CD14-positive monocyte (primary cell): ENCODE data around the gene RHOC. TPM values are rescaled to one million over a fixed set of nuclear protein-coding genes. Genes with fewer than 3 reads are reported as not detected.

ENCODE experiments used
- DNase-seq, 3 donors: peaks; one replicate each; pipeline ENCODE4 v3.0.0-alpha.2; 2011 to 2022
- H2AFZ ChIP-seq: 2 replicates; pipeline ENCODE4 v1.6.0; 2012; ENCODE audit warnings: mild to moderate bottlenecking, low read depth, low read length, inconsistent platforms; ENCODE audit not compliant: insufficient read depth, poor library complexity, severe bottlenecking
- H3K27ac ChIP-seq, 2 donors: 1 replicate in 1 of 2; 2 replicates in 1 of 2; pipeline ENCODE4 v1.5.1; 2012 to 2013; ENCODE audit warnings: low read length in 2 of 2, control low read depth in 1 of 2, inconsistent platforms in 1 of 2, low read depth in 1 of 2, mild to moderate bottlenecking in 1 of 2
- H3K27me3 ChIP-seq, 2 donors: one replicate each; pipeline versions ENCODE4 v1.6.0 to v1.6.1; 2011 to 2013; ENCODE audit warnings: low read length in 2 of 2; ENCODE audit not compliant: control insufficient read depth in 2 of 2, insufficient read depth in 2 of 2
- H3K36me3 ChIP-seq, 2 donors: replicated peaks in 1 of 2; 1 replicate in 1 of 2; 2 replicates in 1 of 2; pipeline versions ENCODE4 v1.5.1 to v1.6.1; 2012 to 2013; ENCODE audit warnings: low read length in 2 of 2, control low read depth in 1 of 2, inconsistent platforms in 1 of 2, mild to moderate bottlenecking in 1 of 2; ENCODE audit not compliant: insufficient read depth in 2 of 2, control insufficient read depth in 1 of 2
- H3K4me1 ChIP-seq, 2 donors: 1 replicate in 1 of 2; 2 replicates in 1 of 2; pipeline versions ENCODE4 v1.5.1 to v1.6.1; 2012 to 2013; ENCODE audit warnings: low read length in 2 of 2, control low read depth in 1 of 2, inconsistent platforms in 1 of 2, mild to moderate bottlenecking in 1 of 2, moderate library complexity in 1 of 2; ENCODE audit not compliant: insufficient read depth in 2 of 2, control insufficient read depth in 1 of 2
- H3K4me2 ChIP-seq: replicated peaks from 2 replicates; pipeline ENCODE3; 2012; ENCODE audit warnings: low read length, moderate library complexity, mild to moderate bottlenecking; ENCODE audit not compliant: poor library complexity, severe bottlenecking; ENCODE audit errors: extremely low read depth
- H3K4me3 ChIP-seq, 3 experiments: fragments of 200-600 bp in 1 of 3; sonication (generic) in 1 of 3; replicated peaks in 1 of 3; 1 replicate in 2 of 3; 2 replicates in 1 of 3; pipeline ENCODE4 v1.5.1; 2011 to 2013; ENCODE audit warnings: low read length in 3 of 3, mild to moderate bottlenecking in 3 of 3, control low read depth in 2 of 3, low read depth in 2 of 3, inconsistent platforms in 1 of 3, moderate library complexity in 1 of 3
- H3K79me2 ChIP-seq: 2 replicates; pipeline ENCODE4 v1.6.0; 2012; ENCODE audit warnings: mild to moderate bottlenecking, control low read depth, inconsistent platforms, low read length, moderate library complexity; ENCODE audit not compliant: insufficient read depth
- H3K9ac ChIP-seq: 2 replicates; pipeline ENCODE4 v1.6.0; 2017; ENCODE audit warnings: low read length, mild to moderate bottlenecking; ENCODE audit not compliant: insufficient read depth, poor library complexity, severe bottlenecking
- H3K9me3 ChIP-seq, 2 donors: replicated peaks in 1 of 2; 1 replicate in 1 of 2; 2 replicates in 1 of 2; pipeline versions ENCODE4 v1.5.1 to v1.6.1; 2012 to 2013; ENCODE audit warnings: low read length in 2 of 2, control low read depth in 1 of 2; ENCODE audit not compliant: control insufficient read depth in 1 of 2, insufficient read depth in 1 of 2
- H4K20me1 ChIP-seq: 2 replicates; pipeline ENCODE4 v1.6.0; 2012; ENCODE audit warnings: mild to moderate bottlenecking, low read length, control low read depth, moderate library complexity; ENCODE audit not compliant: insufficient read depth
- H3K27ac Mint-ChIP-seq, 7 donors: one replicate each; pipeline ENCODE4 v1.8.0; 2020; ENCODE audit warnings: mild to moderate bottlenecking in 7 of 7, mixed read lengths in 7 of 7, moderate library complexity in 6 of 7, inconsistent platforms in 2 of 7
- H3K27me3 Mint-ChIP-seq, 3 donors: one replicate each; pipeline ENCODE4 v1.8.0; 2021 to 2022; ENCODE audit warnings: low read depth in 3 of 3, mild to moderate bottlenecking in 3 of 3, mixed read lengths in 3 of 3, moderate library complexity in 3 of 3, inconsistent platforms in 1 of 3
- H3K36me3 Mint-ChIP-seq, 2 donors: one replicate each; pipeline ENCODE4 v1.8.0; 2020; ENCODE audit warnings: mixed read lengths in 2 of 2, inconsistent platforms in 1 of 2, mild to moderate bottlenecking in 1 of 2
- H3K4me1 Mint-ChIP-seq: one replicate; pipeline ENCODE4 v1.8.0; 2020; ENCODE audit warnings: mild to moderate bottlenecking, mixed read lengths
- H3K4me3 Mint-ChIP-seq, 2 donors: one replicate each; pipeline ENCODE4 v1.8.0; 2020; ENCODE audit warnings: mild to moderate bottlenecking in 2 of 2, mixed read lengths in 2 of 2, moderate library complexity in 1 of 2
- H3K9me3 Mint-ChIP-seq, 7 donors: one replicate each; pipeline ENCODE4 v1.8.0; 2020 to 2022; ENCODE audit warnings: mixed read lengths in 7 of 7, mild to moderate bottlenecking in 6 of 7, moderate library complexity in 6 of 7, inconsistent platforms in 2 of 7
- CTCF ChIP-seq: fragments of 200-600 bp; IDR thresholded peaks from one replicate; pipeline ENCODE4 v1.8.0; 2022; ENCODE audit warnings: antibody characterized with exemption, mild to moderate bottlenecking
- WGBS: methylation state at CpG from one replicate; pipeline ENCODE4 v1.1.5; 2013; ENCODE audit warnings: missing lambda C conversion rate; ENCODE audit not compliant: insufficient coverage; 5-methylcytosine and 5-hydroxymethylcytosine counted together
- intact Hi-C, 2 donors: fragments of 100-400 bp; cut with micrococcal nuclease; formaldehyde crosslinking; loops; one replicate each; pipeline versions ENCODE4 v1.15.0 to v1.15.1; 2023
- polyA plus RNA-seq, 3 donors: library from polyadenylated mRNA; depleted of rRNA in 1 of 3; unstranded in 2 of 3; stranded (reverse) in 1 of 3; fragments of 300-500 nt in 2 of 3; fragments of >200 nt in 1 of 3; fragmentation: Illumina TruSeq in 2 of 3; gene quantifications; 1 replicate in 2 of 3; 2 replicates in 1 of 3; pipeline ENCODE4 v1.2.3, GENCODE V29; 2012 to 2021

Gene RHOC
- polyA plus RNA-seq, 3 donors: 78.9 to 119 (median 91.5) TPM

GRCh38 chr1:112711670-112712069 is 4.7 kb upstream of the RHOC start:
- H3K4me1 ChIP-seq: peaks cover 30 to 38% of the 10 kb centered on the region in 2 donors
- H3K9me3 ChIP-seq: no peaks in the 10 kb centered on the region
- no peaks in the 10 kb centered on the region for H4K20me1 ChIP-seq
- H3K27me3 ChIP-seq: peaks cover 0 to 18% of the 10 kb centered on the region in 2 donors
- H3K36me3 Mint-ChIP-seq: no peaks in the 10 kb centered on the region
- peaks cover 28% of the 10 kb centered on the region for H3K4me1 Mint-ChIP-seq
- H3K4me3 Mint-ChIP-seq: no peak overlapping the region
- intact Hi-C loops: loop anchor here (5.0 to 10.0 kb wide), 3 partner anchors 243 to 1573 kb away; partner anchors contain the start of gene SLC16A1 (in 1 of the 2)
- peak overlapping the region in 1 of 7 donors; percentile 41 for H3K27ac Mint-ChIP-seq
- H3K9ac ChIP-seq: no peak overlapping the region
- no peak for TF ChIP-seq CTCF
- H3K27me3 Mint-ChIP-seq: peaks cover 21 to 53% (median 35%) of the 10 kb centered on the region in 3 donors
- H3K79me2 ChIP-seq: no peaks in the 10 kb centered on the region
- no peak overlapping the region for H3K4me3 ChIP-seq
- no peak overlapping the region for H3K27ac ChIP-seq
- H3K9me3 Mint-ChIP-seq: peaks cover 0 to 2% (median 0%) of the 10 kb centered on the region in 7 donors
- no peak overlapping the region for H2AFZ ChIP-seq
- no peak for DNase-seq
- WGBS: 72% methylated on average over 4 of the region's 11 CpGs
- H3K36me3 ChIP-seq: no peaks in the 10 kb centered on the region
- no peak overlapping the region for H3K4me2 ChIP-seq

DNA sequence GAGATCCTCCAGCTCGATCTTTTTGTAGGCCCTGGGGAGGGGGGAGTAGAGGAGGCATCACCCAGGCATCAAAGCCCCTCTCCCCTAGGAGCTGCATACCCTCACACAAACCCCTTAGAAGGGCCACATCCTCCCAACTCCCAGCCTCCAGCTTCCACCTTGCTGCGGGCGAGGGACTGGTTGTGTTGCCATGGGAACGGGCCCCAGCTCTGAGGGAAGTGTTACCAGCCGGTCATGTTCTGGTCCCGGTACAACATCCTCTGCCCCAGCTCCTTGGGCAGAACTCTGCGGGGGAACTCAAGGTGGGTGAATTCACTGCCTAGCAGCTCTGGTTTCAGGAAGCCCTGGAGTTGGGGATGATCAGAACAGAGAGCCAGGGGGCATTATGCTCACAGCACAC is 4.1 kb upstream of the RHOC start:
- Mint-ChIP-seq H3K4me1 (peaks cover 28% of the 10 kb centered on the region), H3K27me3 (peaks cover 26 to 55% (median 39%) of the 10 kb centered on the region in 3 donors), H3K4me3 (no peak overlapping the region), H3K36me3 (no peaks in the 10 kb centered on the region), H3K9me3 (peaks cover 0 to 2% (median 0%) of the 10 kb centered on the region in 7 donors), H3K27ac (no peak overlapping the region)
- no peak overlapping the region for H3K4me2 ChIP-seq
- H2AFZ ChIP-seq: no peak overlapping the region
- no peak overlapping the region for H3K27ac ChIP-seq
- H3K4me3 ChIP-seq: no peak overlapping the region
- H3K9ac ChIP-seq: no peak overlapping the region
- H3K4me1 ChIP-seq: peaks cover 31 to 41% of the 10 kb centered on the region in 2 donors
- H3K9me3 ChIP-seq: no peaks in the 10 kb centered on the region
- H4K20me1 ChIP-seq: no peaks in the 10 kb centered on the region
- intact Hi-C loops: loop anchor here (5.0 to 10.0 kb wide), 3 partner anchors 244 to 1574 kb away; partner anchors contain the start of gene SLC16A1 (in 1 of the 2)
- 41% methylated on average over 4 of the region's 7 CpGs for WGBS
- H3K27me3 ChIP-seq: peaks cover 0 to 24% of the 10 kb centered on the region in 2 donors
- TF ChIP-seq CTCF: no peak
- H3K36me3 ChIP-seq: no peaks in the 10 kb centered on the region
- no peaks in the 10 kb centered on the region for H3K79me2 ChIP-seq
- no peak for DNase-seq
